GM13976 (cell line): Measurements from ENCODE around the gene LGR5.

Experiments used
- DNase-seq: peaks from one replicate; pipeline ENCODE4 v3.0.0; 2012; ENCODE audit warnings: low spot score
- CTCF ChIP-seq: IDR thresholded peaks from 2 replicates; pipeline ENCODE4 v1.5.1; 2012; ENCODE audit warnings: borderline replicate concordance, mild to moderate bottlenecking; ENCODE audit not compliant: insufficient read depth; ENCODE audit errors: extremely low read depth, missing control alignments, control extremely low read depth
- in situ Hi-C: fragments of 300-500 bp; cut with MboI; formaldehyde crosslinking; loops from one replicate; pipeline ENCODE4 v1.12.0; 2022; ENCODE audit warnings: low sequenced_read_pairs, mixed read lengths, inconsistent platforms; ENCODE audit not compliant: unreplicated experiment

The LGR5 gene

DNA sequence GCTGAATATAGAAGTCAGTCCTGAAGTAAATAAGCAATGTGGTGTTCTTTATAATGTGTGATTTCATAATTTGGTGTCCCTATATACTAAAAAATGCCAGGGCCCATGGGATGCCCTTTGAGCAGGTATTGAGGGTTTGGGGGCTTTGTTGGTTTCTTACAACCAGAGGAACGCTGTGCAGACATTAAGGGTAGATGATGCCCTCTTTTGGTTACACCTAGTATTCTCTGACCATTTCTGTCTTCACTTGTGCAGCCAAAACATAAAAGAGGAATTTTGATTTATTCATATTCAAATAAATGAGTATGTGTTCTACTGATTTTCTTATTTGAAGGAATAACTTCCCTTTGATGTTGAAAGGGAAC, 3.0 kb downstream of the LGR5 start:
- DNase-seq: no peak
- in situ Hi-C loops: no loop called here

DNA sequence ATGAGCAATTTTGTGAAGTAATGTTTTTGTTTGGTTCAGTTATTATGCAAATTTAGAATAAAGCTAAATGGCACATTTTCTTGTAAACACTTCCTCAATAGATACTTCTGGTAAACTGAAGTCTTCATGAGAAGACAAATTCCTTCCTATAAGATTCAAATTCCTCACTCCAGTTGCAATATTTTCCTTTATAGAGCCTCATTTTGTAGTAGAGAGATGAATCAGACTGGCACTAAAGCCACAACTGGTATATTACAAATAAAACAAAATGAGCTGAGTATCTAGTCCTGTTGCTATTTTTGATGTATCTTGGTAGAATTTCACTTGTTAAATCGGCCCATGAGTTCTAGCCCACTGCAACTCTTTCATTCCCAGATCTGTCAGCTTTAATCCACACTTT, 5.5 kb downstream of the LGR5 start:
- in situ Hi-C loops: no loop called here
- DNase-seq: no peak

More for the DNA sequence above, 3.0 kb downstream of the LGR5 start:
- no peak for TF ChIP-seq CTCF

GRCh38 chr12:71447691-71448132, 8.1 kb downstream of the LGR5 start:
- no peak for DNase-seq
- in situ Hi-C loops: no loop called here
- TF ChIP-seq CTCF: no peak

More for the DNA sequence above, 5.5 kb downstream of the LGR5 start:
- TF ChIP-seq CTCF: no peak

GRCh38 chr12:71448150-71448581, 8.6 kb downstream of the LGR5 start:
- in situ Hi-C loops: no loop called here
- no peak for DNase-seq
- no peak for TF ChIP-seq CTCF

DNA sequence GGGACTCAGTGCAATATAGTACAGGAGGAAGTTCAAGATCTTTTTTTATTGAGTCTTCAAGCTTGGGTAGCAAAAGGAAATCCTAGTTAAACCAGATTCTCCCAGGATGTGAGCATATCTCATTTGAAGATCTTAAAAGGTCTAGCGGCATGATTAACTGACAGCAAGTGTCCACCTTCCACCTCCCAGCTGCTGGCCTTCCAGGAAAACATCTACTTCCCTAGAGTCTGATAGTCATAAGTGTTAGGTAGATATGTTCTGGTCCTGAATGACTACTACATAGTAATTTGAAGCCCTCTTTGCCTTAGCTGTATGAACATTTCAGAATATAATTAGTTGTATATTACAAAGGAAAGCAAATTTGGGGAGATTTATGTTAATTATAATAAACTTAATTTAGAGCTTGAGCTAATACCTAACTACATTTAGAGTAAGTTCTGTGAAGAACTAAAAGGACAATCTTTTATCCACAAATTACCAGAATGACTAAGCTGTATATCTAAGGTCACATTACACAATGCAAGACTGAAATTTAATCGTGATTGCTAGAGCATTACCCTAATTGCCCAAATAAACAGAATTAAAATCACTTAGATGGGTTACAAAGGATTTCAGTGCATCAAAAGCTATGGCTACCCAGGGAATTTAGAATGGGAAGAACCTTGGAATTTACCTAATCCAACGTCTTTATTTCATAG, 9.9 kb downstream of the LGR5 start:
- in situ Hi-C loops: no loop called here
- DNase-seq: no peak
- TF ChIP-seq CTCF: no peak

GRCh38 chr12:71452006-71452405, 12.4 kb downstream of the LGR5 start:
- no peak for TF ChIP-seq CTCF
- DNase-seq: no peak

More at GRCh38 chr12:71452006-71452405, 12.4 kb downstream of the LGR5 start:
- in situ Hi-C loops: no loop called here
